Measurements from ENCODE around the gene PPY.
"Not testable (repeated sequence)": the region's sequence is repeated elsewhere in the genome, so short reads cannot be mapped to it uniquely, and the experiment has no call there.

Gene PPY

GRCh38 chr17:43935204-43935925 lies 6.9 kb downstream of the PPY start:
- H2AFZ ChIP-seq (ENCODE audit: low read depth, low read length), result no peak overlapping the region
- no peaks in the 10 kb centered on the region for H3K4me1 ChIP-seq (ENCODE audit: insufficient read depth, low read length)
- H3K36me3 ChIP-seq (ENCODE audit: insufficient read depth, low read length), result no peaks in the 10 kb centered on the region
- no peak overlapping the region for H3K4me3 ChIP-seq (ENCODE audit: low read length)
- no peaks in the 10 kb centered on the region for H3K9me3 ChIP-seq (ENCODE audit: low read length)
- H3K27me3 ChIP-seq (ENCODE audit: insufficient read depth, low read length), result peaks cover 5% of the 10 kb centered on the region

GRCh38 chr17:43932923-43933322 lies 9.4 kb downstream of the PPY start:
- no peaks in the 10 kb centered on the region for H3K9me3 ChIP-seq (ENCODE audit: low read length)
- H3K36me3 ChIP-seq (ENCODE audit: insufficient read depth, low read length), result no peaks in the 10 kb centered on the region
- no peak overlapping the region for H3K4me3 ChIP-seq (ENCODE audit: low read length)
- no peak overlapping the region for H2AFZ ChIP-seq (ENCODE audit: low read depth, low read length)
- H3K4me1 ChIP-seq (ENCODE audit: insufficient read depth, low read length), result no peaks in the 10 kb centered on the region
- H3K27me3 ChIP-seq (ENCODE audit: insufficient read depth, low read length), result peaks cover 15% of the 10 kb centered on the region

DNA sequence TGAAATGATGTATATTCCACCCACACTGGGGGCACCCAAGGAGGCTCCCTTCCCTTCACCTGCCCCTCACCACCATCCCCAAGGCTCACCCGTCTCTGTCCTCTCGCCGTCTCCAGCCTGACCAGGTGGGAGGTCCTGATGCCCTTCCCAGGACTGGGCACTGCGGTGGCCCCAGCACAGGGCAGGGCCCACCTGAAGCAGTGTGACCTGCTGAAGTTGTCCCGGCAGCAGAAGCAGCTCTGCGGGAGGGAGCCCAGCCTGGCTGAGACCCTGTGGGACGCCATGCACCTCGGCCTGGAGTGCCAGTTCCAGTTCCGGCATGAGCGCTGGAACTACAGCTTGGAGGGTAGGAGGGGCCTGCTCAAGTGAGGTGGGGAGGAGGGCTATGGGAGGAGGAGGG lies 9.9 kb downstream of the PPY start:
- no peaks in the 10 kb centered on the region for H3K36me3 ChIP-seq (ENCODE audit: insufficient read depth, low read length)
- no peak overlapping the region for H2AFZ ChIP-seq (ENCODE audit: low read depth, low read length)
- peaks cover 18% of the 10 kb centered on the region for H3K27me3 ChIP-seq (ENCODE audit: insufficient read depth, low read length)
- H3K4me1 ChIP-seq (ENCODE audit: insufficient read depth, low read length), result no peaks in the 10 kb centered on the region
- no peak overlapping the region for H3K4me3 ChIP-seq (ENCODE audit: low read length)
- H3K9me3 ChIP-seq (ENCODE audit: low read length), result no peaks in the 10 kb centered on the region

- no peaks in the 10 kb centered on the region for H3K4me1 ChIP-seq (ENCODE audit: insufficient read depth, low read length)
- H2AFZ ChIP-seq (ENCODE audit: low read depth, low read length), result no peak overlapping the region
- no peaks in the 10 kb centered on the region for H3K36me3 ChIP-seq (ENCODE audit: insufficient read depth, low read length)
- H3K27me3 ChIP-seq (ENCODE audit: insufficient read depth, low read length), result peaks cover 27% of the 10 kb centered on the region
- no peak overlapping the region for H3K4me3 ChIP-seq (ENCODE audit: low read length)
- no peaks in the 10 kb centered on the region for H3K9me3 ChIP-seq (ENCODE audit: low read length)
Measured at GRCh38 chr17:43931062-43931571, 11.2 kb downstream of the PPY start.

DNA sequence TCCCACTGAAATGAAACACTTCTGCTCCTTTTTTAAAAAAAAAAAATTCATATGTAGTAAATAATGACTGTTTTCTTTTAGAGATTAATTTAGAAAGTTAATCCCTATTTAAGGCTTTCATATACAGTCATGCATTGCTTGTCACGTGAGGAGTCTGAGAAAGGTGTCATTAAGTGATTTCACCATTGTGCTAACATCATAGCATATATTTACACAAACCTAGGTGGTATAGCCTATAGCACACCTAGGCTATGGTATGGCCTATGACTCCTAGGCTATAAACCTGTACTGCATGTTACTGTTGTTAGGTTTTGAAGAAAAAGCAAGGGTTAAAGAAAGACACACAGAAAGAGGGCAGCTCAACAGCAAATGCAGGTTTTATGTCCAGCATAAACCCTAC lies 13.7 kb downstream of the PPY start:
- no peaks in the 10 kb centered on the region for H3K36me3 ChIP-seq (ENCODE audit: insufficient read depth, low read length)
- H3K4me3 ChIP-seq (ENCODE audit: low read length), result no peak overlapping the region
- no peaks in the 10 kb centered on the region for H3K4me1 ChIP-seq (ENCODE audit: insufficient read depth, low read length)
- H3K27me3 ChIP-seq (ENCODE audit: insufficient read depth, low read length), result peaks cover 27% of the 10 kb centered on the region
- H3K9me3 ChIP-seq (ENCODE audit: low read length), result no peaks in the 10 kb centered on the region
- H2AFZ ChIP-seq (ENCODE audit: low read depth, low read length), result no peak overlapping the region

DNA sequence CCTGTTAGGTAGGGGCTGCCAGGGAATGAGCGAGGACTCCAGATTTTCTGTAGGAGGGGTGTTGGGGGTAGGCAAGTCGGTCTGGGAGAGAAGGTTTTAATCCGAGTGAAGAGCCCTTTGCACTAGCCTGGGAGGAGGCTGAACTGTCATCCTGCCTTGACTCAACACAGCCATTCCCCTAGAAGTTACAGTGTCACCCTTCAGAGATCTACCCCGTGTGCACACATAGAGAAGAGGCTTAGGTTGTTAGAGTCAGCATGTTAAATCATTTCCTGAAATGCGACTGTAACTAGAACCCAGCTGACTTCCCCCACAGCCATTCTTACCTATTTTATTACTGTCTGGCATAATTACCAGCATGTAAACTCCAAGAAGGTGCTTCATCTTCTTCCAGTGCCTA lies 14.3 kb downstream of the PPY start:
- peaks cover 24% of the 10 kb centered on the region for H3K27me3 ChIP-seq (ENCODE audit: insufficient read depth, low read length)
- H3K4me3 ChIP-seq (ENCODE audit: low read length); H3K36me3 ChIP-seq (ENCODE audit: insufficient read depth, low read length): not testable (repeated sequence)

DNA sequence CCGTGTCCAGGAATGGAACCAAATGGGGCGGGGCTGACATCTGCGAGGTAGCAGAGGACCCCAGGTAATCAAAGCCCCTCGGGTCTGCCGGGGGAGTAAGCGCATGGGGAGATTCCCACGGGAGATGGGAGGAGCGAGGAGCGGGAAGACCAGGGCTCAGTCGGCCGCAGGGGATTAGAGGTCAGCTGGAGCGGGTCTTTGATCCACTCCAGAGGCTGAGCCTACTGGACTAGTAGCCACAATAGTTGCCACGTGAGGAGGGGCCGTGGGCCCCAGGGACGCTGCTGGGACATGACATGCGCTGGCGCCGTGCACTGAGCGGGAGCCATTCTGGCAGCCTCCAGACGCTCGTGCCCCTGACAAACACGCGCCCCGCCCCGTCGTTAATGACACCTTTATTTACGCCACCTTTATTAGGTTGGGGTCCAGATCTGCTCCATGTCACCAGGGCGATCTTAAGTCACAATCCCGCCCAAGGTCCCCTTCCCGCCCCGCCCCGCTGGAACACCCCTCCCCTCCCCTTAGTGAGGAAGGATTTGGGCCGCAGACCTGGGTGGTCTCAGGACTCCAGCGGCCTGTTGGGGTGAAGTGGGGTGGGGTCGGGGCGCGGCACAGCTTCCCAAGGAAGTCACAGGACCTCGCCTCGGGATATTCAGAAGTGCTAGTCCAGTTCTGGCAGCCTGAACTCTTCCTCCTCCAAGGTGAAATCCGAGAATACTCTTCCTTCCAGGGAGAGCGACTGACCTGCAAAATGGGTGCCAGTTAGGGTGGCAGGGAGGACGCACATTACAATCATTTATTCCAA lies 15.0 kb downstream of the PPY start:
- no peaks in the 10 kb centered on the region for H3K36me3 ChIP-seq (ENCODE audit: insufficient read depth, low read length)
- no peaks in the 10 kb centered on the region for H3K9me3 ChIP-seq (ENCODE audit: low read length)
- H3K4me1 ChIP-seq (ENCODE audit: insufficient read depth, low read length), result no peaks in the 10 kb centered on the region
- no peak overlapping the region for H2AFZ ChIP-seq (ENCODE audit: low read depth, low read length)
- H3K4me3 ChIP-seq (ENCODE audit: low read length), result no peak overlapping the region
- peaks cover 22% of the 10 kb centered on the region for H3K27me3 ChIP-seq (ENCODE audit: insufficient read depth, low read length)

More for the DNA sequence above, 14.3 kb downstream of the PPY start:
- H3K9me3 ChIP-seq (ENCODE audit: low read length); H2AFZ ChIP-seq (ENCODE audit: low read depth, low read length); H3K4me1 ChIP-seq (ENCODE audit: insufficient read depth, low read length): not testable (repeated sequence)

DNA sequence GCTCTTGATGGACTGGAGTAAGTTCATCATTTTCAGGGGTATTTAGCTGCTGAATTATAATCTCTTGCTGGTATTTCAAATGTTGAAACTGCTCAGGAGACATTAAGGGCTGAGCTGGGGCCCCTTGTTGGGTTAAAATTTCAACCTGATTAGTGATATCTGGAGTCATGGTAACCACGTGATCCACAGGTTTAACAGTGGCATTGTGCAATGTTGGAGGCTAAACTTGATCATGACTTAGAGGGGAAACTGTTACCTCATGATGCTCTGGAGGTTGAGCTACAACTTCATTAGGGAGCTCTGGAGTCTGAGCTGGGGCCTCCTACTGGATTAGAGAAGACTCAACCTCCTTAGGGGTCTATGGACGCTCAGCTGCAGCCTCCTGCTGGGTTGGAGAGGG lies 17.7 kb downstream of the PPY start:
- H3K27me3 ChIP-seq (ENCODE audit: insufficient read depth, low read length), result peaks cover 26% of the 10 kb centered on the region
- no peaks in the 10 kb centered on the region for H3K9me3 ChIP-seq (ENCODE audit: low read length)
- H3K4me3 ChIP-seq (ENCODE audit: low read length), result no peak overlapping the region
- H2AFZ ChIP-seq (ENCODE audit: low read depth, low read length), result no peak overlapping the region
- no peaks in the 10 kb centered on the region for H3K4me1 ChIP-seq (ENCODE audit: insufficient read depth, low read length)
- H3K36me3 ChIP-seq (ENCODE audit: insufficient read depth, low read length), result no peaks in the 10 kb centered on the region

DNA sequence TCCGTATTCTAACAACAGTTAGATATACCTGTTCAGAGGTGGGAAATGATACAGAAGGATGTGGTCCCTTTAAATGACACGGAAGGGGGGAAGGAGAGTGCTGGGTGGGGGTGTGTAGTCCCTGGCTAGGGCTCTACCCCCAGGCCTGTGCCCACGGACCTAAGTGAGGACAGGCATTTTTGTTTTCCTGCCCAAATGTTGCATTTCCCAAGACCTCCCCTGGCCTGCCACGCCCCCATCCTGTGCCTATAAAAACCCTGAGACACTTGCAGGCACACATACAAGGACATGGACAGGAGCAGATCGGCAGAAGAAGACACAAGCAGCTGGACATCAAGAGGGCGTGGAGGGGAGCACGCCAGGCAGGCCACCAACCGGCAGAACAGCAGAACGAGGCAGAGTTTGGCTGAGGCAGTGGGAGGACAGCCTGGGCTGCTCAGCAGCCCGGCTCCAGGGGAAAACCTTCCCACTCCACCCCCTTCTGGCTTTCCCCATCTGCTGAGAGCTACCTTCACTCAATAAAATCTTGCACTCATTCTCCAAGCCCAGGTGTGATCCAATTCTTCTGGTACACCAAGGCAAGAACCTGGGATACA lies 21.7 kb downstream of the PPY start:
- H3K27me3 ChIP-seq (ENCODE audit: insufficient read depth, low read length), result peaks cover 22% of the 10 kb centered on the region
- H3K4me3 ChIP-seq (ENCODE audit: low read length), result no peak overlapping the region
- no peak overlapping the region for H2AFZ ChIP-seq (ENCODE audit: low read depth, low read length)
- H3K4me1 ChIP-seq (ENCODE audit: insufficient read depth, low read length), result no peaks in the 10 kb centered on the region
- no peaks in the 10 kb centered on the region for H3K36me3 ChIP-seq (ENCODE audit: insufficient read depth, low read length)
- H3K9me3 ChIP-seq (ENCODE audit: low read length), result peaks cover 2% of the 10 kb centered on the region

DNA sequence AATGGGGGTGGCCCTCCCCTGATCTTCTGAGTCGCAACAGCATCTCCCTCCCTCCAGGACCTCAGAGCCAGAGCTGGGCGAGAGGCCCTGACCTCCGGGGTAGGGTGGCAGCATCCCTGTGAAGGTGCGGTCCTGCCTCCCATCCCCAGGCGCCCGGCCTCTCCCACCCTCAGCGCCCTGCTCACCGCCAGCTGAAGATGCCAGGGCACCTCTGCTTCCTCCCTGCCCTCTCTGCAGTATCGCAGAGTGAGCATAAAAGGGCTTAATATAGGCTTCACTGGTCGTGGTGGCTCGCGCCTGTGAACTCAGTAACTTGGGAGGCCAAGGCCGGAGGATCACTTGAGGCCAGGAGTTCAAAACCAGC lies 24.3 kb downstream of the PPY start:
- no peak overlapping the region for H2AFZ ChIP-seq (ENCODE audit: low read depth, low read length)
- H3K36me3 ChIP-seq (ENCODE audit: insufficient read depth, low read length), result no peaks in the 10 kb centered on the region
- H3K4me1 ChIP-seq (ENCODE audit: insufficient read depth, low read length), result no peaks in the 10 kb centered on the region
- H3K27me3 ChIP-seq (ENCODE audit: insufficient read depth, low read length), result peaks cover 36% of the 10 kb centered on the region
- H3K9me3 ChIP-seq (ENCODE audit: low read length), result peaks cover 2% of the 10 kb centered on the region
- H3K4me3 ChIP-seq (ENCODE audit: low read length), result no peak overlapping the region

- peaks cover 38% of the 10 kb centered on the region for H3K27me3 ChIP-seq (ENCODE audit: insufficient read depth, low read length)
- no peak overlapping the region for H3K4me3 ChIP-seq (ENCODE audit: low read length)
- no peaks in the 10 kb centered on the region for H3K4me1 ChIP-seq (ENCODE audit: insufficient read depth, low read length)
- no peak overlapping the region for H2AFZ ChIP-seq (ENCODE audit: low read depth, low read length)
- H3K36me3 ChIP-seq (ENCODE audit: insufficient read depth, low read length), result no peaks in the 10 kb centered on the region
- H3K9me3 ChIP-seq (ENCODE audit: low read length), result peaks cover 2% of the 10 kb centered on the region
Measured at GRCh38 chr17:43917348-43918025, 24.8 kb downstream of the PPY start.

DNA sequence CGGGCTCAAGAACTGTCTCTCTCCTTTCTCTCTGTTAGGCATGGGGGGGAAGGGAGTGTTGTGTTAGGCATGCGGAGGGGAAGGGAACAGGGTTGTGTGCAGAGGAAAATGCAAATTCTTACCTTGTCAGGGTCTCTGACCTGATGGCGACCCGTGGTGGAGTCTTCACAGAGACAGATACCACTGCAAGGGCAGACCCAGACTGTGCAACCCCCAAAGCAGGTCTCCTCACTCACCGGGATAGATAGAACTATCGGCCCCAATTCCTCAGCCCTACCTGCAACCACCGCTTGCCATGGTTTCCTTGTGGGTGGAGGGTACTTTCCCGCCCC lies 25.3 kb downstream of the PPY start:
- Histone ChIP-seq H3K27me3 (ENCODE audit: insufficient read depth, low read length) (peaks cover 41% of the 10 kb centered on the region), H2AFZ (ENCODE audit: low read depth, low read length) (no peak overlapping the region), H3K9me3 (ENCODE audit: low read length) (peaks cover 2% of the 10 kb centered on the region), H3K36me3 (ENCODE audit: insufficient read depth, low read length) (no peaks in the 10 kb centered on the region), H3K4me1 (ENCODE audit: insufficient read depth, low read length) (no peaks in the 10 kb centered on the region), H3K4me3 (ENCODE audit: low read length) (no peak overlapping the region)

- H3K4me1 ChIP-seq (ENCODE audit: insufficient read depth, low read length), result no peaks in the 10 kb centered on the region
- H3K27me3 ChIP-seq (ENCODE audit: insufficient read depth, low read length), result peaks cover 47% of the 10 kb centered on the region
- H2AFZ ChIP-seq (ENCODE audit: low read depth, low read length), result no peak overlapping the region
- no peak overlapping the region for H3K4me3 ChIP-seq (ENCODE audit: low read length)
- H3K9me3 ChIP-seq (ENCODE audit: low read length), result peaks cover 2% of the 10 kb centered on the region
- H3K36me3 ChIP-seq (ENCODE audit: insufficient read depth, low read length), result no peaks in the 10 kb centered on the region
Measured at GRCh38 chr17:43916385-43916784, 25.9 kb downstream of the PPY start.

Measured in neuron (in vitro differentiated cells).